Activated CD4-positive, alpha-beta T cell treated with anti-CD3 and anti-CD28 coated beads, Interleukin-2, Interleukin-4, amounts not matched to agents 100 ng/mL and 50 ng/mL, durations not matched to agents 16 hours and 8 hours (primary cell): Measurements from ENCODE around the gene ASAP2.
A peak's percentile ranks its signal among the peaks of the same experiment; 100 is the strongest.

Experiments
- DNase-seq: peaks from one replicate; pipeline ENCODE4 v3.0.0-alpha.2; 2020; ENCODE audit warnings: low spot score

ASAP2 gene

GRCh38 chr2:9205963-9206948, at the start of gene ASAP2:
TSS of gene ASAP2 (plus strand) at chr2:9206812. CDS start at chr2:9207105, 293 bp downstream.
- peak; percentile 30 for DNase-seq

- DNase-seq: no peak
These were observed 47.5 kb upstream of the ASAP2 start for GRCh38 chr2:9158786-9159779.

DNA sequence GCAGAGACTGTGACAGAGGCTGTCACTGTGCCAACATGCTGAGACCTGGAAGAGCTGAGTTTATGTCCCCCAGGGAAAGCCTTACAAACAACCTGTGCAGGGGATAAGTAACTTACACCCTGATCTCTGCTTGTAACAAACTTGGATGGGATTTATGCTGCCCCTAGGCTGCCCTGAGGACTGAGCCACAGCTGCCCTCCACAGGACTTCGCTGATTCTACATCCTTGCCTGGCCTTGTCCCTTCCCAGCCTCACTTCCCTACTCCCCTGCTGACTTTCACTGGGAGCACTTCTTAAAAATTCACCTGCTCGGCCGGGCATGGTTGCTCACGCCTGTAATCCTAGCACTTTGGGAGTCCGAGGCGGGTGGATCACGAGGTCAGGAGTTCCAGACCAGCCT, 45.9 kb upstream of the ASAP2 start:
- no peak for DNase-seq

DNA sequence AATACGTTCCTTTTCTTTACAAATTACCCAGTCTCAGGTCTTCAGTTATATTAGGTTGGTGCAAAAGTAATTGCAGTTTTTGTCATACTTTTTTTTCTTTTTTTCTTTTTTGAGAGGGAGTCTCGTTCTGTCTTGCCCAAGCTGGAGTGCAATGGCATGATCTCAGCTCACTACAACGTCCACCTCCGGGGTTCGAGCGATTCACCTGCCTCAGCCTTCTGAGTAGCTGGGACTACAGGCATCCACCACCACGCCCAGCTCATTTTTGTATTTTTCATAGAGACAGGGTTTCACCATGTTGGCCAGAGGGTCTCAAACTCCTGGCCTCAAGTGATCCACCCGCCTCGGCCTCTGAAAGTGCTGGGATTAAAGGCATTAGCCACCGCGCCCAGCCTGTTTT, 43.8 kb upstream of the ASAP2 start:
- no peak for DNase-seq

DNA sequence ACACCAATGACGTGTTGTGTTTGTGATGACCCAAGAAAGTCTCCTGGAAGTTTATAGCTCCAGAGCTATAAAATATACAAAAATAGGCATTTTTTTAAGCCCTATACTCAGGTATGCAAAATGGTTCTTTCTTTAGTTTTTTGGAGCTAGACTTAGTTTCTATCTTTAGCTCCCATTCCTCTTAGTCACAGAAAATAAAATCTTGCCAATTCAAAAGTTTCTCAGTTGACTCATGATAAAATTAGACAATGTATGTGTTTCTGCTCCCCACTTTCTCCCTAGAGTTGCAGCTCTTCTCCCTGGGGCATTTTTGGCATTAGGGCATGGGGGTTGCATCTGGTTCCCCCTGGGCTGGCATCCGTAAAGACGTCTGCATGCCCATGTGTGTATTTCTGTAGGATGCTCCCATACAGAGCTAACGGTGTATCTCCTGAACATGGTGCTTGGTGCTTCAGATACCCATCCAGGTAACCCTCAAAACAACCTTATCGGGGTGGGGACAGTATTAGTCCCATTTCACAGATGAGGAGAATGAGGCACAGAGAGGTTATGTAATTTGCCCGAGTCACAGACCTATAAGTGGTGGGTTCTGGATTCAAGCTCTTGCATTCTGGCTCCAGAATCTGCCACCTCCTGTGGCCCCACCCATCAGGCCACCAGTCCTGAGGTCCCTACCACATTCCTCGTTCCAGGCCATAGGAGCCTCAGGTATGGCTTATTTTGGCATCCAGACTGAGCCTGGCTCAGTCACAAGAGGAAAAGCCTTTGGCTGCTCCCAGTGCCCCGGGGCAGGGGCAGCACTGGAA, 43.1 kb upstream of the ASAP2 start:
- no peak for DNase-seq

DNA sequence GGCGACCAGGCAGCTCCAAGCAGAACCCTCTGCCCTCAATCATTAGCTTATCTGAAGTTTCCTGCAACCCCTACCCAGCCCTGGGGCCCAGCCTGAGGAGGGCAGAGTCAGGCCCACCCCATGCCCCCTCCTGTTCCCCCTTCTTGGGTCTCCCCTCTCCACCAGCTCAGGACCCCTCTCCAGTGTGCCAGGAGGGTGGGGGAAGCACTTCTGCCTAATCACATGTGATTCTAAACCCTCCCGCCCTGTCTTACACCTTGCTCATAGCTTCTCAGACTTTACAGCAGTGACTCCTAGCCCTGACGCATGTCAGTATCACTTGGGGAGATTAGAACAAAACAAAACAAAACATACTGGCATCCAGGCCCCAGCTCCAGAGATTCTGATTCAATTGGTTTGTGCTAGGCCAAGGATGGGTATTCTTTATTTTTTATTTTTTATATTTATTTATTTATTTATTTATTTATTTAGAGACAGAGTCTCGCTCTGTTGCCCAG, 42.5 kb upstream of the ASAP2 start:
- DNase-seq: no peak

GRCh38 chr2:9165625-9166024, 41.0 kb upstream of the ASAP2 start:
- DNase-seq: no peak

DNA sequence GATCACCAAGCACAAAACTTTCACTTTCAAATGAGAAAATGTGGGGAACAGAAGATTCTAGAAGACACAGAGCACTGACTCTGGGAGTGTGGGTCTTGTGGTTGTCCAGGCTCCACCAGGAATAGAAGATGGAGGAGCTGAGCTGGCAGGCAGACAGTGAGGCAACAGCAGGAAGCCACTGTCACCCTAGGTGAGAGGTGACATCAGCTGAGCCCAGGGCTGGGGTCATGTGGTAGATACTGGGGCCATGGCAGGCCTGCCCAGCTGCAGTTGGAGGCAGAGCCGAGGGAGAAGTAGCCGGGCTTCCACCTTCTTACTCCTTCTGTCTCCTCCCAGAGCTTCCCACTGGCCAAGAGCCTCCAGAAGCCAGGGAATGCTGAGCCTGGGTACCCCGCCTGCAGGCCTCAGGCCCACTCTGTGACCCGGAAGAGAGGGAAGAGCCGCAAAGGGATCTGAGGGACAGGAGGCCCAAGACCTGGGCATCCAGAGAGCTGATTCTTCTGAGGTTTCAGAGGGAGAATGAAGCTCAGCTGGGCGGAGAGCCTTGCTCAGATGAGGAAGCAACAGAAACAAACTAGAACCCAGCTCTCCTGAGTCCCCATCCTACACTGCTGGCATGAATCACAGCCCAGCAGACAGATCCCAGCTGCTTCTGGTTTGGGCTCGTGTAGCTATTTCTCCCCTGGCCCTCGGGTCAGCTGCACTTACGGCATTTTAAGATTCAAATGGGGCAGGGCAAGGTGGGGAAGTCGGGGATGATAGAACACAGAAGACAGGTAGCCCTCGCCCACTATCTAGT, 39.8 kb upstream of the ASAP2 start:
- DNase-seq: no peak

DNA sequence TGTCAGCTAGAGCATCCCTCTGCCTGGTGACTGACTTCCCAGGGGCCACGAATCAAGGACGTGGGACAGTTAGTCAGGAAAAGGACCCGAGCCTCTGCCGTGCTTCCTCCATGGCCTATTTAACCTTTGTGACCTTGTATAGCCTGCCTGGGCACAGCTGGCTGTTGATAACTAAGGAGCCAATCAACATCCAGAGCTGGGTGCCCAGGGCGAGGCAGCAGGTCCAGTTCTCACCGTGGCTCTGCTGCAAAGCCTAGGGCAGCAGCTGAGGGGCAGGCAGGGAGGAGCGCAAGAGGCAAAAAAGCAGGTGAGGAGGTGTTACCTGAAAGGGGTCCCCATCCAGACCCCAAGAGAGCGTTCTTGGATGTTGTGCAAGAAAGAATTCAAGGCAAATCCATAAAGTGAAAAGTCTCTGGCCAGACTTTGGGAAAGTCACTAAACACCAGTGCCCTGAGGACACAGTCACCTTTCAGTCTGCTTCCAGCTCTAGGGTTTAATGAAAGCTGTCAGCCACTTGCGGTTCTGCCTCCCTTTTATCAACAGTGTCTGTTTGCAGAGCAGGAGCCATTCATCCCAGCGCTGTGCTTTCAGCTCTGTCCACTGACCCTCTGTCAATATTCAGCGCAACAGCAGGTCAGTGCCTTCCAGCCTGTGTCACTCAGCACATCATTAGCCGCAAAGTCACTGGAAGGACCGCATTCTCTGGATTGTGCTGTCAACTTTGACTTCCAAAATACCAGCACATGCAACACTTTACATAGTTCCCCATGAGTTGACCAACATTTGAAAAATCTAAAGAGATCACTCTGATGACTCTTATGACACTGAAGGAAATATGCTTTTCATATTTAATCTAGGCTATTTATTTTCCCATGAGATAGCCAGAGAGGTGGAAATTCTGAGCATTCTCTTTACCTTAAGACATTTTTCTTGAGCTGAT, 38.6 kb upstream of the ASAP2 start:
- DNase-seq: no peak

- no peak for DNase-seq
These were observed 37.8 kb upstream of the ASAP2 start for GRCh38 chr2:9168821-9169221.

DNA sequence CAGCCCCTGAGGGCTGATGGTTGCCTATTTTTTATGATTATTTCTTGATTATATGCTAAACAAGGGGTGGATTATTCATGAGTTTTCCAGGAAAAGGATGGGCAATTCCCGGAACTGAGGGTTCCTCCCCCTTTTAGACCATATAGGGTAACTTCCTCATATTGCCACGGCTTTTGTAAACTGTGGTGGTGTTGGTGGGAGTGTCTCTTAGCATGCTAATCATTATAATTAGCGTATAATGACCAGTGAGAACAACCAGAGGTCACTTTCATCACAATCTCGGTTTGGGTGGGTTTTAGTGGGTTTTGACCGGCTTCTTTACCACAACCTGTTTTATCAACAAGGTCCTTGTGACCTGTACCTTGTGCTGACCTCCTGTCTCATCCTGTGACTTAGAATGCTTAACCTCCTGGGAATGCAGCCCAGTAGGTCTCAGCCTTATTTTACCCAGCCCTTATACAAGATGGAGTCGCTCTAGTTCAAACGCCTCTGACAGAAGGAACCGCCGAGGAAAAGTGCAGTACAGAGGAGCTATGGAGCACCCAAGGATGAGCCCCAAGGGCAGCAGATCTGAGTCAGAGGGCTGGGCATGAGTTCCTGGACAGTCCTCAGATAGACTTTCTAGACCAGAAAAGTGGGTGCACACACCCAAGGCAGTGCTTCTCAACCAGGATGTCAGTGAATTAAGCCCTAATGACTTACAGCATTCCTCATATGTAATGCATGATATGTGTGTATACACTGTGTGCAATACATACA, 37.1 kb upstream of the ASAP2 start:
- DNase-seq: no peak

GRCh38 chr2:9170458-9171130, 36.0 kb upstream of the ASAP2 start:
- no peak for DNase-seq

GRCh38 chr2:9174771-9175437, 31.7 kb upstream of the ASAP2 start:
- no peak for DNase-seq

- no peak for DNase-seq
These were observed 28.3 kb upstream of the ASAP2 start for GRCh38 chr2:9178110-9178903.

- DNase-seq: no peak
These were observed 27.6 kb upstream of the ASAP2 start for GRCh38 chr2:9178904-9179571.

DNA sequence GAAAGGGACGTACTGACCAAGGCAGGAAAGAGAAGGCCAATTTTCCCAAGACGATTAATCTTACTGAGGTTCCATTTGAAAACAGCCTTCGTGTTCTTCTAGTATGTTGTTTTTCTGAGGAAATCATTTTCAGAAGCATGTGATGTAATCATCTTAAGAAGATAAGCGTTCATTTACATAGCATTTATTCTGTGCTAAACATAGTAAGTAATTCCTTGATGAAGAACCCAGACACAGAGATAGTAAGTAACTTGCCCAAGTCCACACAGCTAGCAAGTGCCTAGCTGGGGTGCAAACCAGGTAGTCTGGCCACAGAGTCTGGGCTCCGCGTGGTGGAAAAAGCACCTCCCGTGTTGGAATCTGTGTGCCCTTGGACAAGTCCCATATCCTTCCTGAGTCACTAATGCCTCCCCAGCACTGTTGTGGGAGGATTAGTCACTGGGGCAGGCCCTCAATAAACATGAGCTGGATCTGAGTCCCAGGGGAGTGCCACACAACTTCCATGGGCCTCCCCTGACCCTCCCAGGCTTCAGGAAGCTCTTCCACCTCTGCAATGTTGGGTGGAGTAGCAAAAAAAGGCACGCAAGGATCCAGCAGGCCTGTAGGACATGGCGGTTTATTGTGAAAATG, 26.9 kb upstream of the ASAP2 start:
- DNase-seq: no peak
